HCT116 (cell line): ENCODE measurements around the gene MTFP1. TPM values are rescaled to one million over a fixed set of nuclear protein-coding genes. Genes with fewer than 3 reads are reported as not detected.
"Not testable (repeated sequence)": the region's sequence is repeated elsewhere in the genome, so short reads cannot be mapped to it uniquely, and the experiment has no call there.

Experiments used
- ATAC-seq: fragments of 200-7000 bp; cut with Tn5 transposase; 2 replicates; pipeline ENCODE4 v1.9.1; 2020; ENCODE audit warnings: mild to moderate bottlenecking, moderate library complexity
- BruUV-seq: library from RNA; stranded (reverse); fragments of 400-500 nt; replicated peaks from 2 replicates; lab custom pipeline; 2021; lab: Mats Ljungman, UMichigan
- CTCF ChIA-PET: fragments of 300-600 bp; sonication (Branson Sonifier 250); formaldehyde crosslinking; loops from one replicate; lab custom pipeline; 2021; ENCODE audit warnings: antibody characterized with exemption; lab: Charles Lee
- POLR2A ChIA-PET: fragments of 300-600, 350-600 bp; sonication (Branson Sonifier 250); formaldehyde crosslinking; loops from one replicate; lab custom pipeline; 2021; ENCODE audit warnings: antibody characterized with exemption; lab: Charles Lee
- RAD21 ChIA-PET, 2 experiments: fragments of 300-600 bp; sonication (Branson Sonifier 250); formaldehyde crosslinking; loops; one replicate each; lab custom pipeline; 2023; ENCODE audit warnings: low total read pairs in 2 of 2; ENCODE audit not compliant: uncharacterized antibody in 2 of 2, unreplicated experiment in 2 of 2, low non-redundant PET in 1 of 2; lab: Charles Lee
- DNase-seq: peaks from one replicate; pipeline ENCODE4 v3.0.0-alpha.2; 2010; ENCODE audit warnings: low read depth, low spot score
- H2AFZ ChIP-seq: fragments of 200-600 bp; shearing (Covaris generic), sonication (generic); 2 replicates; pipeline ENCODE4 v1.6.1; 2017; ENCODE audit warnings: low read depth, mixed run types, mixed read lengths, antibody characterized with exemption, low read length; ENCODE audit not compliant: poor library complexity, severe bottlenecking
- H3K27ac ChIP-seq: 2 replicates; pipeline ENCODE4 v1.5.1; 2012; ENCODE audit warnings: low read depth, low read length
- H3K27me3 ChIP-seq: fragments of 200-600 bp; sonication (generic); 2 replicates; pipeline ENCODE4 v1.6.1; 2016; ENCODE audit warnings: mixed run types, low read length, mixed read lengths; ENCODE audit not compliant: insufficient read depth
- H3K36me3 ChIP-seq, 2 experiments: fragments of 200-500 bp in 1 of 2; fragments of 200-600 bp in 1 of 2; sonication (Bioruptor generic) in 1 of 2; sonication (generic) in 1 of 2; 2 replicates each; pipeline versions ENCODE4 v1.5.1 to v1.6.1; 2014 to 2016; ENCODE audit warnings: low read length in 2 of 2, inconsistent platforms in 1 of 2, mixed read lengths in 1 of 2, mixed run types in 1 of 2; ENCODE audit not compliant: insufficient read depth in 2 of 2, control insufficient read depth in 1 of 2
- H3K4me1 ChIP-seq, 2 experiments: fragments of 200-600 bp in 1 of 2; sonication (generic) in 1 of 2; 2 replicates each; pipeline versions ENCODE4 v1.5.1 to v1.6.1; 2012 to 2017; ENCODE audit warnings: low read length in 2 of 2, inconsistent platforms in 1 of 2, mild to moderate bottlenecking in 1 of 2, mixed read lengths in 1 of 2, mixed run types in 1 of 2, moderate library complexity in 1 of 2; ENCODE audit not compliant: insufficient read depth in 2 of 2, control insufficient read depth in 1 of 2
- H3K4me2 ChIP-seq: fragments of 200-600 bp; sonication (generic); 2 replicates; pipeline ENCODE4 v1.6.1; 2017; ENCODE audit warnings: mixed run types, low read length, mixed read lengths
- H3K4me3 ChIP-seq, 2 experiments: fragments of 200-600 bp in 1 of 2; sonication (generic) in 1 of 2; replicated peaks in 1 of 2; 2 replicates each; pipeline ENCODE4 v1.5.1; 2011 to 2016; ENCODE audit warnings: low read length in 2 of 2, control low read depth in 1 of 2, low read depth in 1 of 2, mild to moderate bottlenecking in 1 of 2, mixed read lengths in 1 of 2, mixed run types in 1 of 2
- H3K79me2 ChIP-seq: fragments of 200-600 bp; sonication (generic); 2 replicates; pipeline ENCODE4 v1.6.1; 2017; ENCODE audit warnings: mild to moderate bottlenecking, mixed run types, low read length, moderate library complexity, mixed read lengths; ENCODE audit not compliant: insufficient read depth
- H3K9ac ChIP-seq: fragments of 200-600 bp; sonication (generic); 2 replicates; pipeline ENCODE4 v1.6.1; 2016; ENCODE audit warnings: low read length, mixed read lengths
- H3K9me2 ChIP-seq: fragments of 200-600 bp; sonication (generic), shearing (Covaris generic); 2 replicates; pipeline ENCODE4 v1.6.1; 2017; ENCODE audit warnings: mixed run types, mild to moderate bottlenecking, moderate library complexity; ENCODE audit not compliant: insufficient read depth
- H3K9me3 ChIP-seq, 2 experiments: fragments of 200-500 bp in 1 of 2; fragments of 200-600 bp in 1 of 2; sonication (Bioruptor generic) in 1 of 2; sonication (generic) in 1 of 2; 2 replicates each; pipeline ENCODE4 v1.6.1; 2014 to 2017; ENCODE audit warnings: low read length in 2 of 2, mixed read lengths in 2 of 2, inconsistent platforms in 1 of 2, low read depth in 1 of 2, mild to moderate bottlenecking in 1 of 2, mixed run types in 1 of 2, moderate library complexity in 1 of 2; ENCODE audit not compliant: control insufficient read depth in 1 of 2, insufficient read depth in 1 of 2
- H4K20me1 ChIP-seq: fragments of 200-600 bp; sonication (generic), shearing (Covaris generic); 2 replicates; pipeline ENCODE4 v1.6.1; 2017; ENCODE audit warnings: mixed run types, mild to moderate bottlenecking, moderate library complexity; ENCODE audit not compliant: insufficient read depth
- CEBPB ChIP-seq: IDR thresholded peaks from 2 replicates; pipeline ENCODE4 v1.6.1; 2012; ENCODE audit warnings: low read depth
- CTCF ChIP-seq, 3 experiments: fragments of 200-600 bp in 1 of 3; sonication (generic) in 1 of 3; IDR thresholded peaks in 2 of 3; conservative IDR thresholded peaks in 1 of 3; 2 replicates each; pipeline ENCODE4 v1.5.1; 2012 to 2017; ENCODE audit warnings: low read depth in 2 of 3, low read length in 2 of 3, antibody characterized with exemption in 1 of 3, borderline replicate concordance in 1 of 3, control low read depth in 1 of 3, mild to moderate bottlenecking in 1 of 3, mixed read lengths in 1 of 3, mixed run types in 1 of 3, moderate library complexity in 1 of 3; ENCODE audit not compliant: insufficient read depth in 1 of 3
- JUND ChIP-seq: IDR thresholded peaks from 2 replicates; pipeline ENCODE4 v1.6.1; 2012
- POLR2AphosphoS5 ChIP-seq: IDR thresholded peaks from 2 replicates; pipeline ENCODE4 v1.6.1; 2011; ENCODE audit warnings: mild to moderate bottlenecking, low read depth, low read length, moderate library complexity
- SRF ChIP-seq: IDR thresholded peaks from 2 replicates; pipeline ENCODE4 v1.6.1; 2012; ENCODE audit warnings: low read depth
- ZNF274 ChIP-seq: fragments of 200-500 bp; sonication (Bioruptor generic); IDR thresholded peaks from 2 replicates; pipeline ENCODE4 v1.6.1; 2014; ENCODE audit warnings: mild to moderate bottlenecking, low read depth, low read length, inconsistent platforms
- intact Hi-C: fragments of 100-400 bp; cut with micrococcal nuclease; formaldehyde crosslinking; loops from 2 replicates; pipeline ENCODE4 v1.10.0; 2022
- total RNA-seq: library from RNA; stranded (reverse); gene quantifications from one replicate; pipeline ENCODE4 v1.2.1, GENCODE V29; 2021; ENCODE audit not compliant: unreplicated experiment
- TF ChIP-seq, protein P1 (sequence below): IDR thresholded peaks from 2 replicates; pipeline ENCODE4 v1.6.1; 2012

MTFP1 gene
- total RNA-seq, 1 experiment from 2014 or later: 36.1 TPM

GRCh38 chr22:30460147-30460546, 34.6 kb downstream of the MTFP1 start:
- ChIA-PET CTCF (no interaction called here), POLR2A (no interaction called here)
- no peak for DNase-seq

GRCh38 chr22:30460555-30460954, 35.0 kb downstream of the MTFP1 start:
- H3K4me1 ChIP-seq, H3K27ac ChIP-seq, H3K4me3 ChIP-seq, H3K9ac ChIP-seq, POLR2A ChIA-PET, H2AFZ ChIP-seq, H4K20me1 ChIP-seq, H3K79me2 ChIP-seq, intact Hi-C loops, BruUV-seq, H3K9me3 ChIP-seq, DNase-seq, RAD21 ChIA-PET, ATAC-seq, H3K4me2 ChIP-seq, CTCF ChIA-PET, H3K36me3 ChIP-seq, H3K9me2 ChIP-seq, H3K27me3 ChIP-seq: not testable (repeated sequence)

More at GRCh38 chr22:30460147-30460546, 34.6 kb downstream of the MTFP1 start:
- no peaks in the 10 kb centered on the region for H3K9me2 ChIP-seq
- H3K79me2 ChIP-seq: no peaks in the 10 kb centered on the region
- intact Hi-C loops: no loop called here
- ATAC-seq: no peak
- no TSS peak for BruUV-seq
- no peaks in the 10 kb centered on the region for H4K20me1 ChIP-seq
- H3K36me3 ChIP-seq: no peaks in the 10 kb centered on the region
- H3K4me2 ChIP-seq: no peak overlapping the region
- H3K4me3 ChIP-seq: no peak overlapping the region
- RAD21 ChIA-PET: no interaction called here
- no peaks in the 10 kb centered on the region for H3K4me1 ChIP-seq
- H3K27ac ChIP-seq: no peak overlapping the region
- TF ChIP-seq JUND: no peak
- TF ChIP-seq, protein P1, sequence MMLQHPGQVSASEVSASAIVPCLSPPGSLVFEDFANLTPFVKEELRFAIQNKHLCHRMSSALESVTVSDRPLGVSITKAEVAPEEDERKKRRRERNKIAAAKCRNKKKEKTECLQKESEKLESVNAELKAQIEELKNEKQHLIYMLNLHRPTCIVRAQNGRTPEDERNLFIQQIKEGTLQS: no peak
- TF ChIP-seq CEBPB: no peak
- TF ChIP-seq ZNF274: no peak
- no peak for TF ChIP-seq POLR2AphosphoS5
- TF ChIP-seq SRF: no peak
- no peak for TF ChIP-seq CTCF (IDR thresholded peaks at IDR 0.05 in 2 of 3, conservative IDR thresholded peaks at IDR 0.05 in 1 of 3; ENCODE audit: borderline replicate concordance in 1 of 3, insufficient read depth in 1 of 3, low read depth in 2 of 3, low read length in 2 of 3)
- TF ChIP-seq, all 23 proteins: peak for 0
- Histone ChIP-seq H3K9ac (no peak overlapping the region), H3K27me3 (peaks cover 4% of the 10 kb centered on the region; the same call in 1 of the 2 replicates), H2AFZ (no peak overlapping the region), H3K9me3 (no peaks in the 10 kb centered on the region)
